HG02852 (cell line): Measurements from ENCODE around the gene UNK.
"Not testable (repeated sequence)": the region's sequence is repeated elsewhere in the genome, so short reads cannot be mapped to it uniquely, and the experiment has no call there.

Experiments used
- ATAC-seq: cut with Tn5 transposase; IDR thresholded peaks from one replicate; pipeline ENCODE4 v1.9.1; 2021; ENCODE audit warnings: mild to moderate bottlenecking, moderate library complexity; ENCODE audit not compliant: unreplicated experiment

UNK gene

GRCh38 chr17:75771334-75772281, 13.0 kb upstream of the UNK start:
- no peak for ATAC-seq

GRCh38 chr17:75773121-75773807, 11.3 kb upstream of the UNK start:
- ATAC-seq, result no peak

GRCh38 chr17:75773808-75774470, 10.7 kb upstream of the UNK start:
- no peak for ATAC-seq

GRCh38 chr17:75774471-75774990, 10.1 kb upstream of the UNK start:
- ATAC-seq, result no peak

GRCh38 chr17:75774991-75775668, 9.5 kb upstream of the UNK start:
- ATAC-seq, result no peak

GRCh38 chr17:75776386-75777295, 8.0 kb upstream of the UNK start:
- no peak for ATAC-seq

GRCh38 chr17:75777296-75777922, 7.2 kb upstream of the UNK start:
- no peak for ATAC-seq

GRCh38 chr17:75778066-75778860, 6.3 kb upstream of the UNK start:
- not testable (repeated sequence) for ATAC-seq

GRCh38 chr17:75778861-75779249, 5.8 kb upstream of the UNK start:
- ATAC-seq, result no peak

GRCh38 chr17:75779250-75779986, 5.2 kb upstream of the UNK start:
- peak; percentile 72 for ATAC-seq

- ATAC-seq, result no peak
These were observed 4.4 kb upstream of the UNK start for GRCh38 chr17:75779987-75780889.

- ATAC-seq, result no peak
These were observed 1.4 kb upstream of the UNK start for GRCh38 chr17:75783069-75783783.

GRCh38 chr17:75783803-75784472, 668 bp upstream of the UNK start:
- ATAC-seq, result peak; percentile 0

- ATAC-seq, result peak; percentile 63
These were observed 647 bp downstream of the UNK start for GRCh38 chr17:75785016-75785890.

GRCh38 chr17:75791254-75791653, 6.6 kb downstream of the UNK start:
- ATAC-seq, result no peak
